ENCODE results near the gene SHD. TPM values are rescaled to one million over a fixed set of nuclear protein-coding genes. Genes with fewer than 3 reads are reported as not detected.
"Not testable (repeated sequence)": the region's sequence is repeated elsewhere in the genome, so short reads cannot be mapped to it uniquely, and the experiment has no call there.

The SHD gene
- total RNA-seq, 2 donors from 2014 or later, result 2.8 to 6.6 TPM

GRCh38 chr19:4268816-4269430 is 10.1 kb upstream of the SHD start:
- H3K27ac ChIP-seq (ENCODE audit: low read depth, low read length), result no peak overlapping the region
- no peaks in the 10 kb centered on the region for H3K4me1 Mint-ChIP-seq
- DNase-seq, result no peak
- H3K9me3 ChIP-seq (ENCODE audit: control insufficient read depth, low read length), result no peaks in the 10 kb centered on the region
- peaks cover 12% of the 10 kb centered on the region for H3K36me3 ChIP-seq (ENCODE audit: control insufficient read depth, insufficient read depth, low read length)
- H3K9me3 Mint-ChIP-seq, result no peaks in the 10 kb centered on the region
- no peak overlapping the region for H3K27ac Mint-ChIP-seq
- no peak overlapping the region for H3K9ac ChIP-seq (ENCODE audit: extremely low read depth, low read length, poor library complexity, severe bottlenecking)
- H3K27me3 Mint-ChIP-seq (ENCODE audit: insufficient read depth), result no peaks in the 10 kb centered on the region
- H3K27me3 ChIP-seq (ENCODE audit: control insufficient read depth, insufficient read depth, low read length, poor library complexity, severe bottlenecking), result no peaks in the 10 kb centered on the region
- 92 to 96% methylated on average over 9 to 13 of the region's 13 CpGs for whole genome bisulfite sequencing, 2 experiments (ENCODE audit: insufficient coverage in 1 of 2, insufficient read length in 1 of 2)
- no peak overlapping the region for H3K4me3 ChIP-seq (ENCODE audit: low read length)
- H3K4me1 ChIP-seq (ENCODE audit: control insufficient read depth, insufficient read depth, low read length), result no peaks in the 10 kb centered on the region
- TF ChIP-seq CTCF (conservative IDR thresholded peaks at IDR 0.05), result no peak
- H3K36me3 Mint-ChIP-seq (ENCODE audit: low read depth), result peaks cover 43% of the 10 kb centered on the region
- H3K4me3 Mint-ChIP-seq, result no peak overlapping the region

DNA sequence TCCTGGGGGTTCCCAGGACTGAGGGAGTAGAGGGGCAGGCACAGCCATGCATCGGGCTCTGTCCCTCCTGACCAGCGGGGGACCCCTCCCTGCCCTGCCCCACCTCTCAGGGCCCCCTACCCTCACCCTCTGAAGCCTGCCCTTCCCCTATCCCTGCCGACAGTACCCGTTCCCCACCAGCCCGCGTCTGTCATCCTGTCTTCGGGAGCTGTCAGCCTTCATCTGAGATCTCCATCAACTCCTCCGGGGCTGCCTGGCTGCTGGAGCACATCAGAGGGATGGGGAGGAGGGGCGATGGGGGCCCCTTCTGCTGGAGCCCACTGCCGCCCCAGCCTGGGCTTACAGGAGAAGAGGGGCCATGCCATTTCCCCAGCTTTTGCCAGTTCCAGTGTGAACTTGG is 6.2 kb upstream of the SHD start:
- peaks cover 3% of the 10 kb centered on the region for H3K27me3 Mint-ChIP-seq (ENCODE audit: insufficient read depth)
- Histone ChIP-seq H3K27ac (ENCODE audit: low read depth, low read length) (no peak overlapping the region), H3K9ac (ENCODE audit: extremely low read depth, low read length, poor library complexity, severe bottlenecking) (no peak overlapping the region), H3K27me3 (ENCODE audit: control insufficient read depth, insufficient read depth, low read length, poor library complexity, severe bottlenecking) (no peaks in the 10 kb centered on the region), H3K4me1 (ENCODE audit: control insufficient read depth, insufficient read depth, low read length) (no peaks in the 10 kb centered on the region), H3K4me3 (ENCODE audit: low read length) (no peak overlapping the region), H3K9me3 (ENCODE audit: control insufficient read depth, low read length) (no peaks in the 10 kb centered on the region), H3K36me3 (ENCODE audit: control insufficient read depth, insufficient read depth, low read length) (peaks cover 12% of the 10 kb centered on the region)
- no peak for TF ChIP-seq CTCF (conservative IDR thresholded peaks at IDR 0.05)
- H3K36me3 Mint-ChIP-seq (ENCODE audit: low read depth), result peaks cover 23% of the 10 kb centered on the region
- no peak overlapping the region for H3K4me3 Mint-ChIP-seq
- no peaks in the 10 kb centered on the region for H3K4me1 Mint-ChIP-seq
- 60 to 88% methylated on average over 2 to 10 of the region's 10 CpGs for WGBS, 2 experiments (ENCODE audit: insufficient coverage in 1 of 2, insufficient read length in 1 of 2)
- H3K27ac Mint-ChIP-seq, result no peak overlapping the region
- no peak for DNase-seq
- H3K9me3 Mint-ChIP-seq, result no peaks in the 10 kb centered on the region

- not testable (repeated sequence) for H3K36me3 ChIP-seq (ENCODE audit: control insufficient read depth, insufficient read depth, low read length); H3K4me3 Mint-ChIP-seq; H3K4me3 ChIP-seq (ENCODE audit: low read length); H3K9me3 Mint-ChIP-seq; H3K4me1 Mint-ChIP-seq; DNase-seq; H3K9ac ChIP-seq (ENCODE audit: extremely low read depth, low read length, poor library complexity, severe bottlenecking); H3K27me3 ChIP-seq (ENCODE audit: control insufficient read depth, insufficient read depth, low read length, poor library complexity, severe bottlenecking); H3K4me1 ChIP-seq (ENCODE audit: control insufficient read depth, insufficient read depth, low read length); H3K27ac ChIP-seq (ENCODE audit: low read depth, low read length); H3K27ac Mint-ChIP-seq; H3K9me3 ChIP-seq (ENCODE audit: control insufficient read depth, low read length)
- Mint-ChIP-seq H3K27me3 (ENCODE audit: insufficient read depth) (peaks cover 11% of the 10 kb centered on the region), H3K36me3 (ENCODE audit: low read depth) (peaks cover 14% of the 10 kb centered on the region)
- 90 to 94% methylated on average over 5 to 6 of the region's 6 CpGs for WGBS, 2 experiments (ENCODE audit: insufficient coverage in 1 of 2, insufficient read length in 1 of 2)
Measured at GRCh38 chr19:4274321-4274686, 4.8 kb upstream of the SHD start.

GRCh38 chr19:4277191-4277696 is 1.8 kb upstream of the SHD start:
- Mint-ChIP-seq H3K27me3 (ENCODE audit: insufficient read depth) (peaks cover 38% of the 10 kb centered on the region), H3K4me3 (no peak overlapping the region), H3K36me3 (ENCODE audit: low read depth) (peaks cover under 1% of the 10 kb centered on the region), H3K4me1 (peaks cover 2% of the 10 kb centered on the region), H3K9me3 (no peaks in the 10 kb centered on the region), H3K27ac (no peak overlapping the region)
- Histone ChIP-seq H3K9ac (ENCODE audit: extremely low read depth, low read length, poor library complexity, severe bottlenecking) (no peak overlapping the region), H3K4me1 (ENCODE audit: control insufficient read depth, insufficient read depth, low read length) (no peaks in the 10 kb centered on the region), H3K36me3 (ENCODE audit: control insufficient read depth, insufficient read depth, low read length) (no peaks in the 10 kb centered on the region), H3K27me3 (ENCODE audit: control insufficient read depth, insufficient read depth, low read length, poor library complexity, severe bottlenecking) (peaks cover 35% of the 10 kb centered on the region), H3K27ac (ENCODE audit: low read depth, low read length) (no peak overlapping the region), H3K9me3 (ENCODE audit: control insufficient read depth, low read length) (no peaks in the 10 kb centered on the region), H3K4me3 (ENCODE audit: low read length) (no peak overlapping the region)
- WGBS, 2 experiments (ENCODE audit: insufficient coverage in 1 of 2, insufficient read length in 1 of 2), result 37 to 69% methylated on average over 7 to 16 of the region's 16 CpGs
- no peak for DNase-seq
- TF ChIP-seq CTCF (conservative IDR thresholded peaks at IDR 0.05), result no peak

Data from endodermal cell (in vitro differentiated cells).